ENCODE measurements around the gene THSD4.

- TF ChIP-seq SOX6 (IDR thresholded peaks at IDR 0.05) (no peak), REST (IDR thresholded peaks at IDR 0.05; ENCODE audit: borderline replicate concordance) (no peak), REST (CRISPR knock-in tag; IDR thresholded peaks at IDR 0.05; ENCODE audit: low read depth) (no peak)
These were observed 213.8 kb downstream of the THSD4 start for GRCh38 chr15:71329041-71329440.
